ENCODE measurements around the gene LRRC70. TPM values are rescaled to one million over a fixed set of nuclear protein-coding genes. Genes with fewer than 3 reads are reported as not detected.

Gene LRRC70
- total and polyA plus RNA-seq, 10 donors: 3.9 to 15.4 (median 10.1) TPM

DNA sequence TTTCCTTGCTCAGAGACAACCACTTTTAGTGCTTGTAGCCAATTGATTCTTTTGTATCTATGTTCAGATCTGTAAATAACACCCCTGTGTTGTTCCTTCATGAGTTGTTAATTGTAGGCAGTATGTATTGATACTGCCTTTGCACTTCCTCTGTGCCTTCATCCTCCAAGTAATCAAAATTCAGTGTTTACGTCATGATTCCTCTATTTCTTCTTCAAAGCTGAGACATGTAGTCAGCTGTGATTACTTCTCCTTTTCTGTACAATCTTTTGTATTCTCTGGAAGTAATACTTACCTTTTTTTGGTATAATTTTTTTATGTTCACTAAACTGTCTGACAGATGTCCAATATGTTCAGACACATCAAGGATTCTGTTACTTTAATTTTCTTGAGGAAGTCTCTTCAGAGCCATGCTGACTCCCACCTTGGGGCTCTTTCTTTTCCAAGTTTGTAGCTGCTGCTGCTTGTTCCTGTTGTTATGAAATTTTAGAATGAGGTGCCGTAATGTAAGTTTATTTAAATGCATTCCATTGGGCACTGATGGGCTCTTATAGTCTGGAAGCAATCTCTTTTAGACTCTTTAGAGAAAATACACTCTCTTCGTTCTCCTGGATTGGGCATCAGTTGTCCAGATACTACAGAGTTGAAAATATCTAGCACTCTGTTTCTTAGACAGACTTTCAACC is 30.5 kb upstream of the LRRC70 start:
- no peak overlapping the region for H3K4me3 ChIP-seq
- H3K27ac ChIP-seq: peak overlapping the region in 1 of 8 donors; percentile 44
- intact Hi-C loops (cut with DNase I; ENCODE audit: low total_unique reads): no loop called here
- 61 to 80% (median 71%) methylated on average over 3 of the region's 3 CpGs for WGBS, 5 donors
- peaks cover 0 to 4% (median 0%) of the 10 kb centered on the region in 6 donors for H3K4me1 ChIP-seq
- peaks cover 0 to 6% (median 0%) of the 10 kb centered on the region in 8 donors for H3K9me3 ChIP-seq
- TF ChIP-seq POLR2A (IDR thresholded peaks at IDR 0.05): no peak
- TF ChIP-seq, protein P1, sequence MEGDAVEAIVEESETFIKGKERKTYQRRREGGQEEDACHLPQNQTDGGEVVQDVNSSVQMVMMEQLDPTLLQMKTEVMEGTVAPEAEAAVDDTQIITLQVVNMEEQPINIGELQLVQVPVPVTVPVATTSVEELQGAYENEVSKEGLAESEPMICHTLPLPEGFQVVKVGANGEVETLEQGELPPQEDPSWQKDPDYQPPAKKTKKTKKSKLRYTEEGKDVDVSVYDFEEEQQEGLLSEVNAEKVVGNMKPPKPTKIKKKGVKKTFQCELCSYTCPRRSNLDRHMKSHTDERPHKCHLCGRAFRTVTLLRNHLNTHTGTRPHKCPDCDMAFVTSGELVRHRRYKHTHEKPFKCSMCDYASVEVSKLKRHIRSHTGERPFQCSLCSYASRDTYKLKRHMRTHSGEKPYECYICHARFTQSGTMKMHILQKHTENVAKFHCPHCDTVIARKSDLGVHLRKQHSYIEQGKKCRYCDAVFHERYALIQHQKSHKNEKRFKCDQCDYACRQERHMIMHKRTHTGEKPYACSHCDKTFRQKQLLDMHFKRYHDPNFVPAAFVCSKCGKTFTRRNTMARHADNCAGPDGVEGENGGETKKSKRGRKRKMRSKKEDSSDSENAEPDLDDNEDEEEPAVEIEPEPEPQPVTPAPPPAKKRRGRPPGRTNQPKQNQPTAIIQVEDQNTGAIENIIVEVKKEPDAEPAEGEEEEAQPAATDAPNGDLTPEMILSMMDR (IDR thresholded peaks at IDR 0.05 in 8 of 11, conservative IDR thresholded peaks at IDR 0.05 in 3 of 11): no peak
- H3K27me3 ChIP-seq (replicated peaks in 1 of 7): no peaks in the 10 kb centered on the region
- no peak for DNase-seq
- peaks cover 0 to 42% (median 5%) of the 10 kb centered on the region in 6 donors for H3K36me3 ChIP-seq

DNA sequence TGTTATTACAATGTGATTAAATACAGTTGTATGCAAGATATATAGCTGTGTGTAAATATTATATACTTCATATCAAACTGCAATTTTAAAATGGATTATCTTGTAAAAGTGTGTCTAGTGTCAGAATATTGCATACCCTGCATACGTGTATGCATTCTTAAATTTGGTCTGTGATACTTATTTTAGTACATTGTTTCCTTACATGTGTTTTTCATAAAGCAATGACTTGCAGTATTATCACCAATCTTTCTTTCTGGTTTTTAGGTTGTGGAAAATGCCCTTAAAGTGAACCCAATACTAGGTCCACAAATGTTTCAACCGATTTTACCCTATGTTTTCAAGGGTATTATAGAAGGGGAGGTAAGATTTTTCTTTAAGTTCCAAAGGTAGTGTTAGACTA is 28.5 kb upstream of the LRRC70 start:
- intact Hi-C loops (cut with DNase I; ENCODE audit: low total_unique reads): no loop called here
- Histone ChIP-seq H3K9me3 (peaks cover 0 to under 1% (median 0%) of the 10 kb centered on the region in 8 donors), H3K4me3 (no peak overlapping the region), H3K27me3 (replicated peaks in 1 of 7) (no peaks in the 10 kb centered on the region), H3K36me3 (peaks cover 0 to 35% (median 5%) of the 10 kb centered on the region in 6 donors), H3K4me1 (peaks cover 0 to 4% (median 0%) of the 10 kb centered on the region in 6 donors), H3K27ac (no peak overlapping the region)
- no peak for DNase-seq
- WGBS, 5 donors: 86 to 97% (median 94%) methylated on average over 2 of the region's 2 CpGs
- TF ChIP-seq POLR2A (IDR thresholded peaks at IDR 0.05) (no peak), POLR2AphosphoS5 (IDR thresholded peaks at IDR 0.05) (no peak)
- TF ChIP-seq, protein P1 (IDR thresholded peaks at IDR 0.05 in 8 of 11, conservative IDR thresholded peaks at IDR 0.05 in 3 of 11): no peak

DNA sequence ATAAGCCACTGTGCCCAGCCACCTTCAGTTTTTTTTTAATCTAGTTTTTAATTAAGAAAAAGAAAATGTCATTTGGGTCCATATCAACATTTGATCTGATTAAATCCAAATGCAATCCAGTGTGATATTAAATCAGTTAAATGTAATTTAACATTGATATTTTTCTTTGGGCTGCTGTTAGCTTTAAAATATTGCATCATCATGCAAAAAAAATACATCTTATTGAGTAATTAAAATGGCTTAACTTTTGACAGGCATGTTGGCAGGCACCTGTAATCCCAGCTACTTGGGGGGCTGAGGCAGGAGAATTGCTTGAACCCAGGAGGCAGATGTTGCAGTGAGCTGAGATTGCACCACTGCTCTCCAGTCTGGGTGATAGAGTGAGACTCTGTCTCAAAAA is 22.7 kb upstream of the LRRC70 start:
- Histone ChIP-seq H3K36me3 (peaks cover 0 to 67% (median 4%) of the 10 kb centered on the region in 6 donors), H3K9me3 (no peaks in the 10 kb centered on the region), H3K4me3 (no peak overlapping the region), H3K27ac (no peak overlapping the region), H3K27me3 (replicated peaks in 1 of 7) (no peaks in the 10 kb centered on the region), H3K4me1 (no peaks in the 10 kb centered on the region)
- DNase-seq: no peak
- intact Hi-C loops (cut with DNase I; ENCODE audit: low total_unique reads): no loop called here
- TF ChIP-seq, protein P1 (IDR thresholded peaks at IDR 0.05 in 8 of 11, conservative IDR thresholded peaks at IDR 0.05 in 3 of 11): no peak
- TF ChIP-seq POLR2A (IDR thresholded peaks at IDR 0.05): no peak
- no peak for TF ChIP-seq POLR2AphosphoS5 (IDR thresholded peaks at IDR 0.05)

DNA sequence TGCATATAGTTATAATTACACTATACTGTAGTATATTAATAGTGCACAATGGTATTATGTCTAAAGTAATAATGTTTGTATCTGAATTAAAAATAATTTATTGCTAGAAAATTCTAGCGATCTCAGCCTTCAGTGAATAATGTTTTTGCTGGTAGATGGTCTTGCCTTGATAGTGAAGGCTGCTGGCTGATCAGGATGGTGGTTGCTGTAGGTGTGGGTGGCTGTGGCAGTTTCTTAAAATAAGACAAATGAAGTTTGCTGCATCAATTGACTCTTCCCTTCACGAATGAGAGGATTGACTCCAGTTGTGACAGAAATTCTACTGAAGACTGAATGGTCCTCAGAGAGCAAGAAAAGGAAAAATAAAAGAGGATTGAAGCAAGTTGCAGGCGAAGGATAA is 19.7 kb upstream of the LRRC70 start:
- no peak for DNase-seq
- H3K27me3 ChIP-seq (replicated peaks in 1 of 7): no peaks in the 10 kb centered on the region
- intact Hi-C loops (cut with DNase I; ENCODE audit: low total_unique reads): no loop called here
- H3K4me3 ChIP-seq: no peak overlapping the region
- no peak overlapping the region for H3K27ac ChIP-seq
- WGBS, 5 donors: 93 to 96% (median 95%) methylated on average over 3 of the region's 3 CpGs
- no peak for TF ChIP-seq POLR2A (IDR thresholded peaks at IDR 0.05)
- TF ChIP-seq POLR2AphosphoS5 (IDR thresholded peaks at IDR 0.05): no peak
- TF ChIP-seq, protein P1 (IDR thresholded peaks at IDR 0.05 in 8 of 11, conservative IDR thresholded peaks at IDR 0.05 in 3 of 11): no peak
- peaks cover 0 to 64% (median 5%) of the 10 kb centered on the region in 6 donors for H3K36me3 ChIP-seq
- H3K9me3 ChIP-seq: no peaks in the 10 kb centered on the region
- no peaks in the 10 kb centered on the region for H3K4me1 ChIP-seq
